SK-N-SH treated with all-trans-retinoic acid at 6 μM for 48 hours (cell line): Measurements from ENCODE around the gene TLCD3A.

Experiments
- BACH2 ChIP-seq: fragments of 250-450 bp; sonication (Bioruptor Pico); IDR thresholded peaks from 2 replicates; pipeline ENCODE4 v1.9.0; 2021; ENCODE audit warnings: mild to moderate bottlenecking, borderline replicate concordance
- RARB ChIP-seq: fragments of 250-450 bp; sonication (Bioruptor Pico); IDR thresholded peaks from 2 replicates; pipeline ENCODE4 v1.8.0; 2021; ENCODE audit warnings: mild to moderate bottlenecking, moderate library complexity
- TF ChIP-seq, protein P1 (sequence below): fragments of 250-450 bp; sonication (Bioruptor Pico); IDR thresholded peaks from 2 replicates; pipeline ENCODE4 v1.8.0; 2021; ENCODE audit warnings: low read depth, mild to moderate bottlenecking, moderate library complexity, borderline replicate concordance

- no peak for TF ChIP-seq BACH2 (CRISPR knock-in tag)
- no peak for TF ChIP-seq RARB (CRISPR knock-in tag)
- TF ChIP-seq, protein P1, sequence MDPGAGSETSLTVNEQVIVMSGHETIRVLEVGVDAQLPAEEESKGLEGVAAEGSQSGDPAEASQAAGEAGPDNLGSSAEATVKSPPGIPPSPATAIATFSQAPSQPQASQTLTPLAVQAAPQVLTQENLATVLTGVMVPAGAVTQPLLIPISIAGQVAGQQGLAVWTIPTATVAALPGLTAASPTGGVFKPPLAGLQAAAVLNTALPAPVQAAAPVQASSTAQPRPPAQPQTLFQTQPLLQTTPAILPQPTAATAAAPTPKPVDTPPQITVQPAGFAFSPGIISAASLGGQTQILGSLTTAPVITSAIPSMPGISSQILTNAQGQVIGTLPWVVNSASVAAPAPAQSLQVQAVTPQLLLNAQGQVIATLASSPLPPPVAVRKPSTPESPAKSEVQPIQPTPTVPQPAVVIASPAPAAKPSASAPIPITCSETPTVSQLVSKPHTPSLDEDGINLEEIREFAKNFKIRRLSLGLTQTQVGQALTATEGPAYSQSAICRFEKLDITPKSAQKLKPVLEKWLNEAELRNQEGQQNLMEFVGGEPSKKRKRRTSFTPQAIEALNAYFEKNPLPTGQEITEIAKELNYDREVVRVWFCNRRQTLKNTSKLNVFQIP: no peak
Observed at GRCh38 chr17:732902-733720, 715 bp downstream of the TLCD3A start.
